Natural killer cell (primary cell): Measurements from ENCODE around the gene PNKD. TPM values are rescaled to one million over a fixed set of nuclear protein-coding genes. Genes with fewer than 3 reads are reported as not detected.

Experiments
- ATAC-seq, 3 donors: fragments of 150-1000 bp in 2 of 3; fragments of 200-7000 bp in 1 of 3; cut with Tn5 transposase; 1 replicate in 1 of 3; 2 replicates in 2 of 3; pipeline ENCODE4 v1.10.0; 2021; ENCODE audit warnings: mild to moderate bottlenecking in 2 of 3, moderate library complexity in 2 of 3
- DNase-seq, 2 donors: peaks; one replicate each; pipeline versions ENCODE4 v3.0.0 to v3.0.0-alpha.2; 2013 to 2021; ENCODE audit warnings: mixed read lengths in 1 of 2
- H3K27ac ChIP-seq: one replicate; pipeline ENCODE4 v1.5.1; 2013; ENCODE audit warnings: mild to moderate bottlenecking, low read length
- H3K27me3 ChIP-seq: one replicate; pipeline ENCODE4 v1.6.1; 2013; ENCODE audit warnings: low read length; ENCODE audit not compliant: control insufficient read depth, insufficient read depth
- H3K36me3 ChIP-seq: one replicate; pipeline ENCODE4 v1.6.1; 2013; ENCODE audit warnings: low read length; ENCODE audit not compliant: control insufficient read depth, insufficient read depth
- H3K4me1 ChIP-seq: one replicate; pipeline ENCODE4 v1.6.1; 2013; ENCODE audit warnings: low read length; ENCODE audit not compliant: control insufficient read depth, insufficient read depth
- H3K4me3 ChIP-seq: one replicate; pipeline ENCODE4 v1.5.1; 2013; ENCODE audit warnings: low read length
- H3K9me3 ChIP-seq: one replicate; pipeline ENCODE4 v1.6.1; 2013; ENCODE audit warnings: low read length; ENCODE audit not compliant: control insufficient read depth, insufficient read depth
- H3K27ac Mint-ChIP-seq, 2 donors: one replicate each; pipeline ENCODE4 v1.8.0; 2022; ENCODE audit warnings: mild to moderate bottlenecking in 2 of 2, mixed read lengths in 2 of 2, moderate library complexity in 1 of 2
- H3K27me3 Mint-ChIP-seq, 2 donors: one replicate each; pipeline ENCODE4 v1.8.0; 2022; ENCODE audit warnings: low read depth in 2 of 2, mixed read lengths in 2 of 2
- H3K36me3 Mint-ChIP-seq: one replicate; pipeline ENCODE4 v1.8.0; 2022; ENCODE audit warnings: mixed read lengths
- H3K4me1 Mint-ChIP-seq, 2 donors: one replicate each; pipeline ENCODE4 v1.8.0; 2022; ENCODE audit warnings: mixed read lengths in 2 of 2
- H3K4me3 Mint-ChIP-seq: one replicate; pipeline ENCODE4 v1.8.0; 2022; ENCODE audit warnings: mild to moderate bottlenecking, moderate library complexity, mixed read lengths
- H3K9me3 Mint-ChIP-seq, 2 donors: one replicate each; pipeline ENCODE4 v1.8.0; 2022; ENCODE audit warnings: mixed read lengths in 2 of 2
- WGBS: methylation state at CpG from one replicate; pipeline ENCODE4 v1.1.7; 2013; ENCODE audit warnings: missing lambda C conversion rate; ENCODE audit not compliant: insufficient coverage; 5-methylcytosine and 5-hydroxymethylcytosine counted together
- intact Hi-C: fragments of 100-400 bp; cut with micrococcal nuclease; formaldehyde crosslinking; loops from one replicate; pipeline ENCODE4 v1.14.2; 2022
- total RNA-seq, 4 donors: library from RNA; stranded (reverse); fragments of 120-200 nt in 1 of 4; gene quantifications; one replicate each; pipeline versions ENCODE4 v1.2.3 to v1.2.4, GENCODE V29; 2013 to 2022
- TF ChIP-seq, protein P1 (sequence below): fragments of 200-600 bp; IDR thresholded peaks from one replicate; pipeline ENCODE4 v1.8.0; 2022; ENCODE audit warnings: antibody characterized with exemption

The PNKD gene
- total RNA-seq, 3 donors from 2014 or later (not counting 1 experiment from before 2014, with no cell fraction given) = 18.8 to 21.3 (median 18.9) TPM

DNA sequence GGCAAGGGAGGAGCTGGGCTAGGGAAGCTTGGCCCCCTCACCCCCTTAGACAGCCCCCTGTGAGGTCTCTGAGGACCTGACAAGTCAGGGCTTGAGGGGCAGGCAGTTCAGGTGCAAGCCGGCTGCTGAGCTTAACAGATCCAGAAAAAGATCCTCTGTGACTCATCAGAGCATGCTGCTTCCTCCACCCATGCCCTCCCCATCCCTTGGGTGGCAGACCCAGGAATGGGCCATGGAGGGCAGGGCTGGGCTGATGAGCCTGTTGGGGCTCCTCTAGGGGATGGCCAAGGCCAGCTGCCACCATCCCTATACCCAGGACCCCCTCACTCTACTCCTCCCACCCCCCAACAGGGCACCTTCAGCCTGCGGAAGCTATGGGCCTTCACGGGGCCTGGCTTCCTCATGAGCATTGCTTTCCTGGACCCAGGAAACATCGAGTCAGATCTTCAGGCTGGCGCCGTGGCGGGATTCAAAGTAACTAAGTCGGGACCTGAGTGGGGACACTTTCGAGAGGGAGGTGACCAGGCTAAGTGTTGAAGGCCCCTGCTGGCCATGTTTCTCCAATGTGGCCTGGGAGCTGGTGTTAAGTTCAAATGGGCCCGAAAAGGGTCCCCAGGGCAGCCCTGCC, 113.7 kb downstream of the PNKD start:
- no peak overlapping the region for H3K4me3 Mint-ChIP-seq
- no peak overlapping the region for H3K27ac Mint-ChIP-seq
- H3K4me1 Mint-ChIP-seq = peaks cover 6 to 23% of the 10 kb centered on the region in 2 donors
- Histone ChIP-seq H3K4me3 (no peak overlapping the region), H3K27ac (no peak overlapping the region), H3K9me3 (no peaks in the 10 kb centered on the region), H3K36me3 (no peaks in the 10 kb centered on the region), H3K27me3 (peaks cover 4% of the 10 kb centered on the region), H3K4me1 (peaks cover 24% of the 10 kb centered on the region)
- no peaks in the 10 kb centered on the region for H3K9me3 Mint-ChIP-seq
- intact Hi-C loops = no loop called here
- TF ChIP-seq, protein P1, sequence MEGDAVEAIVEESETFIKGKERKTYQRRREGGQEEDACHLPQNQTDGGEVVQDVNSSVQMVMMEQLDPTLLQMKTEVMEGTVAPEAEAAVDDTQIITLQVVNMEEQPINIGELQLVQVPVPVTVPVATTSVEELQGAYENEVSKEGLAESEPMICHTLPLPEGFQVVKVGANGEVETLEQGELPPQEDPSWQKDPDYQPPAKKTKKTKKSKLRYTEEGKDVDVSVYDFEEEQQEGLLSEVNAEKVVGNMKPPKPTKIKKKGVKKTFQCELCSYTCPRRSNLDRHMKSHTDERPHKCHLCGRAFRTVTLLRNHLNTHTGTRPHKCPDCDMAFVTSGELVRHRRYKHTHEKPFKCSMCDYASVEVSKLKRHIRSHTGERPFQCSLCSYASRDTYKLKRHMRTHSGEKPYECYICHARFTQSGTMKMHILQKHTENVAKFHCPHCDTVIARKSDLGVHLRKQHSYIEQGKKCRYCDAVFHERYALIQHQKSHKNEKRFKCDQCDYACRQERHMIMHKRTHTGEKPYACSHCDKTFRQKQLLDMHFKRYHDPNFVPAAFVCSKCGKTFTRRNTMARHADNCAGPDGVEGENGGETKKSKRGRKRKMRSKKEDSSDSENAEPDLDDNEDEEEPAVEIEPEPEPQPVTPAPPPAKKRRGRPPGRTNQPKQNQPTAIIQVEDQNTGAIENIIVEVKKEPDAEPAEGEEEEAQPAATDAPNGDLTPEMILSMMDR = no peak
- no peaks in the 10 kb centered on the region for H3K36me3 Mint-ChIP-seq
- H3K27me3 Mint-ChIP-seq = peaks cover 0 to 2% of the 10 kb centered on the region in 2 donors
- WGBS = 84% methylated on average over 9 of the region's 10 CpGs
- no peak for ATAC-seq
- DNase-seq = no peak

DNA sequence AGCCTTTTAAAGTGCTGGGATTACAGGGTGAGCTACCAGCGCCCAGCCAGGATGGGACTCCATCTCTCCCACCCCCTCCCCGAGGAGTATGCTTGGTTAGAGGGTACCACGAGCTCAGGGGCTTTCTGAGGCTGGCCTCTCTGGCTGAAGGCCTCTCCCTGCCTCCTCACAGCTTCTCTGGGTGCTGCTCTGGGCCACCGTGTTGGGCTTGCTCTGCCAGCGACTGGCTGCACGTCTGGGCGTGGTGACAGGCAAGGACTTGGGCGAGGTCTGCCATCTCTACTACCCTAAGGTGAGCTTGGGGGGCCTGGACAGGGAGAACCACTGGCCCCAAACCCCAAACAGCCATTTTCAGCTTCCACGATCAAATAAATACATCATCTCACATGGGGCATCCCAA, 114.7 kb downstream of the PNKD start:
- WGBS = 84% methylated on average over 8 of the region's 9 CpGs
- no peak for DNase-seq
- no peak overlapping the region for H3K27ac ChIP-seq
- Mint-ChIP-seq H3K36me3 (no peaks in the 10 kb centered on the region), H3K4me1 (peaks cover 9 to 26% of the 10 kb centered on the region in 2 donors), H3K4me3 (no peak overlapping the region), H3K27me3 (peaks cover 0 to 2% of the 10 kb centered on the region in 2 donors), H3K9me3 (no peaks in the 10 kb centered on the region), H3K27ac (no peak overlapping the region)
- no peaks in the 10 kb centered on the region for H3K36me3 ChIP-seq
- TF ChIP-seq, protein P1 = no peak
- H3K27me3 ChIP-seq = peaks cover 4% of the 10 kb centered on the region
- ATAC-seq = no peak
- peaks cover 34% of the 10 kb centered on the region for H3K4me1 ChIP-seq
- H3K9me3 ChIP-seq = no peaks in the 10 kb centered on the region
- no peak overlapping the region for H3K4me3 ChIP-seq
- intact Hi-C loops = no loop called here

DNA sequence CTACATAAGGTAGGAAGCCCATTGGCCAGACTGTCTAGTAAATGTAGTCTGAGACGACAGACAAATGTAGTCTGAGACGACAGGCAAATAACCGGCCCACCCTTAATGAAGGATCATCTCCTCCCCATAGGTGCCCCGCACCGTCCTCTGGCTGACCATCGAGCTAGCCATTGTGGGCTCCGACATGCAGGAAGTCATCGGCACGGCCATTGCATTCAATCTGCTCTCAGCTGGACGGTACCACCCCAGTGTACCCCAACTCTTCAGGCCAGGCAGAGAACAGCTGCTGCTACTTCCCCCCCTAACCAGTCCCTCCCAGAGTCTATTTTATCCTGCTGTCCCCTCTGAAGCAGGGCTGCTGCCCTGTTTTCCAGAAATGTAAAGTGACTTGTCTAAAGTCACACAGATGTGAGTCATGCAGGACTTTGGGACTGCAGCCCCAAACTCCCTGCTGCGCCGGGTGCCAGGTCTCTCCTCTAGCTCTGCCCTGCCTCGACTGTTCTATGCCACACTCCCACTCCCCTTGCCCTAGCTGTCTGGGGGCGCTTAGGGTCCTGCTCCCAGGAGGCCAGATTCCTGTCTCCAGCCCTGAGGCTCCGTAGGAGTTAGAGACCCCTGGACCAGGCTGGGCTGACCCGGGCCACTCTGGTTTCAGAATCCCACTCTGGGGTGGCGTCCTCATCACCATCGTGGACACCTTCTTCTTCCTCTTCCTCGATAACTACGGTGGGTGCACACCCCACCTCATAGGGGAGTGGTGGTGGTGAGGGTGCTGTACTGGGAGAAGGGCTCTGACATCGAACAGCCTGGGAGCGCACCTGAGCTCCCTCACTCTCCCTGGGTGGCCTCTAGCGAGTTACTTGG, 116.4 kb downstream of the PNKD start:
- no peak overlapping the region for H3K4me3 Mint-ChIP-seq
- H3K27ac Mint-ChIP-seq = peak overlapping the region in 1 of 2 donors; percentile 79
- Histone ChIP-seq H3K36me3 (no peaks in the 10 kb centered on the region), H3K27ac (no peak overlapping the region), H3K27me3 (peaks cover 4% of the 10 kb centered on the region), H3K4me1 (peaks cover 33% of the 10 kb centered on the region), H3K4me3 (no peak overlapping the region), H3K9me3 (no peaks in the 10 kb centered on the region)
- WGBS = 91% methylated on average over 19 of the region's 23 CpGs
- ATAC-seq = no peak
- no peaks in the 10 kb centered on the region for H3K36me3 Mint-ChIP-seq
- H3K27me3 Mint-ChIP-seq = peaks cover 0 to 2% of the 10 kb centered on the region in 2 donors
- intact Hi-C loops = no loop called here
- peak in 1 of 2 donors; percentile 4 for DNase-seq
- no peaks in the 10 kb centered on the region for H3K9me3 Mint-ChIP-seq
- H3K4me1 Mint-ChIP-seq = peaks cover 9 to 22% of the 10 kb centered on the region in 2 donors
- TF ChIP-seq, protein P1 = no peak
